ENCODE data around the gene SRGAP1.

The SRGAP1 gene

DNA sequence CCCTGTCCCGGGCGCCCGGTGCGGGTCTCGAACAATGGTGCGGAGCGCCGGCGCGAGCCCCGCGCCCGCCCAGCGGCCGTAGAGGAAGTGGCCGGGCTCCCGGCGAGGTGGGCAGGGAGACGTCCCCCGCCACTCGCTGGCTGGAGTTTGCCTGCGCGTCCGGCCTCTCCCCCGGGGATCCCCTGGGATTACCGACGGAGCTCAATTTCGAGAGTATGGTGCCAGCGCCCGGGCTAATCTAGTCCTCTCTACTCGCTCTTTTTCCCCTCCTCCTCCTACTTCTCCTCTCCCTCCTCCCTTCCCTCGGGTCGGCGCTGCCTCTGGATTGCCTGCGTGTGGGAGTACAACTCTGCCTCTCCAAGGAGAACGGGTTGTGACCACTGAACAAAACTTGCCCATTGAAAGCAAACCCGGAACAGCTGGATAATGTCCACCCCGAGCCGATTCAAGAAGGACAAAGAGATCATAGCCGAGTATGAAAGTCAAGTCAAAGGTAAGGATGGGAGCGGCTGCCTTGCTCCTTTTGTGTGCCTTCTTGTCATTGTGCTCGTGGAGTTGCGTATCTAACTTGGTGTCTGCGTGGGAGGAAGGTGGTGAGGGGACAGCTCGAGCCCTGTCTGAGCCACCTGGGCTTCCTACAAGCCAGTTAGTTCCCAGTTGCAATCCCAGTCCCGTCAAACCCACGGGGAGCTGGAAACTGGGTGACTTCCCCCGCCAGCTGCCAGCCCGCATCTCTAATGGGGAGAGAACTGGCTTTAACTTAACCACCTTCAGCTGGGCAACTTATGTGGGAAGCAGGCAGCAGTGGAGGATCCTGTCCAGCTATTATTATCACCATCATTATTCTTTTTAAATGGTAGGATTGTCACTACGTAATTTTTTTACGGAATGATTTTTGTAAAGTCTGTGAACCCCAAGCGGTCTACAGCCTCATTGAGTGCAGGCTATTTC lies at the start of gene SRGAP1:
TSS of gene SRGAP1 (plus strand) at position 310 of the 951 bp plus-strand sequence. CDS start at position 427, 117 bp downstream.
- DNase-seq, result peak; percentile 79

- no peak for DNase-seq
Observed at GRCh38 chr12:63795032-63795687, 49.3 kb upstream of the SRGAP1 start.

- no peak for DNase-seq
Observed at GRCh38 chr12:63795944-63796343, 48.6 kb upstream of the SRGAP1 start.

DNA sequence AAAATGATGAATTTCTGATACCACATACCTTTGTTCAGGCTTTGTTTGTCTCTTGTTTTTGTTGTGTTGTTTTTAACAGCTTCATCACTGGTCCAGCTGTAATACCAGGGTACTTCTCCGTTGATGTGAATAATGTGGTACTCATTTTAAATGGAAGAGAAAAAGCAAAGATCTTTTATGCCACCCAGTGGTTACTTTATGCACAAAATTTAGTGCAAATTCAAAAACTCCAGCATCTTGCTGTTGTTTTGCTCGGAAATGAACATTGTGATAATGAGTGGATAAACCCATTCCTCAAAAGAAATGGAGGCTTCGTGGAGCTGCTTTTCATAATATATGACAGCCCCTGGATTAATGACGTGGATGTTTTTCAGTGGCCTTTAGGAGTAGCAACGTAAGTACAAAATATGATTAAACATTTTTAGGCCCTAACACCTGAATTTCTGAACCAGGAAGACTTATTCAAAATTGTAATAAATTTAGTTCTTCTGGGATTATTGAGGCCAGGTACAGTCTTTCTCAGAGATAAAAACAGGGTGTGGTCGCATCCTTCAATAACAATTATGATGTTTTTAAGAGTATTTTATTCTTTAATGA lies 42.4 kb upstream of the SRGAP1 start:
- DNase-seq, result no peak

DNA sequence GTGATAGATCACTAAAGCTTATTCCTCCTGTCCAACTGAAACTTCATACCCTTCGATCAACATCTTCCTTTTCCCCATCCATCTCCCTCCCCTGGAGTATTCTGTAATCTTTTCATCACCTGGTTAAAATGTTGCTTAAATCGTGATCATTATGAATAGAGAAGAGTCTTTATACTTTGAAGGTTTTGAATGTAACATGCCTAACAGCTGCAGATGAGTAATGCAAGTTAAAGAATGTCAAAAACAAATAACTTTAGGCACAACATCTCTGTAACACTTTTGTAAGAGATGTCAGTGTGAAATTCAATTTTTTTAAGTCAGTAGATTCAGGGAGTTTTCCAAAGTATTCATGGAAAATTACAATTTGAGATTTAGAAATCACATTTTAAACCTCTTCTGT lies 39.8 kb upstream of the SRGAP1 start:
- no peak for DNase-seq

DNA sequence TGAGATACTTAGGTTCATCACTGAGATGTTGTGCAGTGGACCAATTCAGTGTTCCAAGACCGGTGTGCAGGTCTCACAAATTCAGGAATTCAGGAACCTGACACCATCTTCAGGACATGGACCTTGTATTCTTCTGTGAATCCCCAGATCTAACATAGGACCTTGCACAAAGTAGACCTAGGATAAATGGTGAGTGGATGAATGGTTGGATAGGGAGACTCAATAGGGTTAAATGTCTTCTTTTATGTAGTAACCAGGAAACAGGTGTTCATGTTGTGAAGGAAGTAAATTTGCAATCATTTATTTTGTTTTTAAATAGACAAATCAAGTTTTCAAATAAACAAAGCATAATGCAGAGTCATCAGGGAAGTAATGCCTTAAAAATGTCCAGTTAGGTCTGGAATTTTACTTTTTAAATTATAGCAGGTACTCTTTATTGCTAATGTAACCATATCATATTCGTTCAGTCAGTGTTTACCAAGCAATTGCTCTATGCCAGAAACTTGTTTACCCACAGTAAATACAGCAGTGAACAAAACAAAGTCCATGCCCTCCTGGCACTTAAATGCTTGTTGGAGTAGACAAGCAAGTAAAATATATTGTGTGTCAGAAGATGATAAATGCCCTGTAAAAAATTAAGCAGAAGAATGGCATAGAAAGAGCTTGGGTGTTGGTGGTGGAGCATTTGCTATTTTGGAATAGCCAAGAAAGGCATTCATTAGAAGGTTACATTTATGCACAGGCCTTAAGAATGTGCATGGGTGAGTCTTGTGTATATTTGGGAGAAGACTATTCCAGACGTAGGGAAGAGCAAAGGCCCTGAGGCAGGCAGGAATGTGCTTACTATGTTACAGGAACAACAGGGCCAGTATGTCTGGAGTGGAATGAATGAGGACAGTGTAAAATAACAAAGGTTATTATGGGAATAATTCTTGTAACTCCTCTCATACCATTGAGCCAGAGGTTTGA lies 38.5 kb upstream of the SRGAP1 start:
- no peak for DNase-seq

GRCh38 chr12:63808631-63809030 lies 35.9 kb upstream of the SRGAP1 start:
- DNase-seq, result no peak

DNA sequence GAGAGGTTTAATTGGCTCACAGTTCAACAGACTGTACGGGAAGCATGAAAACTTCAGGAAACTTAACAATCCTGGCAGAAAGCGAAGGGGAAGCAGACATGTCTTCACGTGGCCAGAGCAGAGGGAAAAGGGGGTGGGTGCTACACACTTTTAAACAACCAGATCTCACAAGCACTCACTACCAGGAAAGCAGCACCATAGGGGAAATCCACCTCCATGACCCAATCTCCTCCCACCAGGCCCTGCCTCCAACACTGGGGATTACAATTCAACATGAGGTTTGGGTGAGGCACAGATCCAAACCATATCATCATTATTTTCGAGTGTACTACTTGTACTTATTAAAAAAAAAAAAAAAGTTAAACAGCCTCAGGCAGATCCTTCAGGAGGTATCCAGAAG lies 34.9 kb upstream of the SRGAP1 start:
- no peak for DNase-seq

GRCh38 chr12:63811334-63811733 lies 33.2 kb upstream of the SRGAP1 start:
- no peak for DNase-seq

DNA sequence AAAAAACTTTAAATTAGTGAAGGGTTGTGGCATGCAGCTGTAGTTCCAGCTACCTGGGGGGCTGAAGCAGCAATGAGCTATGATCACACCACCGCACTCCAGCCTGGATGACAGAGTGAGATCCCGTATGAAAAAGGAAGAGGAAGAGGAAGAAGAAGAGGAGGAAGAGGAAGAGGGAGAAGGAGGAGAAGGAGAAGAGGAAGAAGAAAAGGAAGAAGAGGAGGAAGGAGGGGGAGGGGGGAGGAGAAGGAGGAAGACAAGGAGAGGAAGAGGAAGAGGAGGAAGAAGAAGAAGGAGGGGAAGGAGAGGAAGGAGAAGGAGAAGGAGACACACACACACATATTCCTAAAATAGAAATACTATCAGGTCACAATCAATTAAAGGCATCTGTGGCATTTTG lies 32.7 kb upstream of the SRGAP1 start:
- no peak for DNase-seq

DNA sequence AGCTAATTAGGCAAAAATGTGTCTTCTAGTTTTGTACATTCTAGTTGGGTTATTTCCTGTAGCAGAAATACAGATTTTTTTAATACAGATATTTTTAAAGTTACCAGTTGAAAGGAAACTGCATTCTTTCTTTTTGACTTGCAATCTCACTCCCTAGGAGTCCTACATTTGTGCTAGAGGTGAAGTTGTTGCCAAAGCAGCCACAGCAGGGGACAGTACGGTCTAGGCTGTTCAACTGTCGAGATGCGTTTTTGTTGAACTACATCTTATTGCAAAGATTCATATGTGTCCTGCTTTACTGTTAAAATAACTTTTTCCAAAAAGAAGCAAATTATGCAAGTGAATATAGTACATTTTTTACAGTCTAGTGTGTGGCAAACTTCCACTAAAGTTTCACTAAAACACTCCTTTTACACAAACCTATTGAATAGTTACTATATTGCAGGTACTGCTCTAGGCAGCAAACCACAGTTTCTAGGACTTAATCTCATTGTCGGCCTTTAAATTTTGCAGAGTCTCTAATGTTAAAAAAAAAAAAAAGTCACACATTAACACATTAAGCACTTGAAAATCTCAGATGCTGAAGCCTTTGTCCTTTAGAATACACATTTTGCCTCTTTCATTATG lies 30.2 kb upstream of the SRGAP1 start:
- no peak for DNase-seq

- no peak for DNase-seq
Observed at GRCh38 chr12:63815482-63815852, 29.0 kb upstream of the SRGAP1 start.

DNA sequence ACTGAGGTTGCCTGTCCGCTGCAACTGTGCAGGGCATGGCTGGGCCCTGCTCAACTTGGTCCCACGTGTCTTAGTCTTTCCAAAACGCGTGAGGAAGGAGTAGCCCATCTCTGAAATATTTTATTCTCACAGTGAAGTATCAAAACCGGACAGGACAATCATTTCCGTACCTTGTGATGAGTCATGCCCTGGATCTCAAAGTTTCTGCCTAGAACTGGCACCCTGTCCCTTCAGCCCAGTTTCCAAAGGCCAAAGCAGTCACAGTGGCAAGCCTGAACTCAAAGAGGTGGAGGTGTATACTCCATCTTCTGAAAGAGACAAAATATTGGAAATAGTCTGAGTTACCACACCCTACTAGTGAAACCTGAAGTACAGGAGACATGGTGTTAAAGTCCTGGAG lies 28.5 kb upstream of the SRGAP1 start:
- DNase-seq, result no peak

GRCh38 chr12:63820427-63820826 lies 24.1 kb upstream of the SRGAP1 start:
- no peak for DNase-seq

DNA sequence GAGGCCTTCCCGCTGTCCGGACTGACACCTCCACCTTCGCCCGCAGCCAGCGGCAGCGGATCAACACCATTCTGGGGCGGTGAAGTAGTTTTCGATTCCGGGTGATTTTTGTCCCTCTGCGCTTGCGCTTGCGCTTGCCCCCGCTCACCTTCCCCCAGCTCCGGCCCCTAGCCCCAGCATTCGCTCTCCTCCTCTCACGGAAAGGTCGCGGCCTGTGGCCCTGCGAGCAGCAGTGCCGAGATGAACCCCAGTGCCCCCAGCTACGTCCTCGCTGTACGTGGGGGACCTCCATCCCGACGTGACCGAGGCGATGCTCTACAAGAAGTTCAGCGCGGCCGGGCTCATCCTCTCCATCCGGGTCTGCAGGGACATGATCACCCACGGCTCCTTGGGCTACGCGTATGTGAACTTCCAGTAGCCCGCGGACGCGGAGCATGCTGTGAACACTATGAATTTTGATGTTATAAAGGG lies 22.7 kb upstream of the SRGAP1 start:
- DNase-seq, result peak; percentile 24

- no peak for DNase-seq
Observed at GRCh38 chr12:63822352-63822751, 22.1 kb upstream of the SRGAP1 start.

DNA sequence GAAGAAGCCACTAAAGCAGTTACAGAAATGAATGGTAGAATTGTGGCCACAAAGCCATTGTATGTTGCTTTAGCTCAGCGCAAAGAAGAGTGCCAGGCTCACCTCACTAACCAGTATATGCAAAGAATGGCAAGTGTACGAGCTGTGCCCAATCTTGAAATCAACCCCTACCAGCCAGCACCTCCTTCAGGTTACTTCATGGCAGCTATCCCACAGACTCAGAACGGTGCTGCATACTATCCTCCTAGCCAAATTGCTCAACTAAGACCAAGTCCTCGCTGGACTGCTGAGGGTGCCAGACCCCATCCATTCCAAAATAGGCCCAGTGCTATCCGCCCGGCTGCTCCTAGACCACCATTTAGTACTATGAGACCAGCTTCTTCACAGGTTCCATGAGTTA lies 21.5 kb upstream of the SRGAP1 start:
- no peak for DNase-seq

- no peak for DNase-seq
Observed at GRCh38 chr12:63826006-63826585, 18.4 kb upstream of the SRGAP1 start.

DNA sequence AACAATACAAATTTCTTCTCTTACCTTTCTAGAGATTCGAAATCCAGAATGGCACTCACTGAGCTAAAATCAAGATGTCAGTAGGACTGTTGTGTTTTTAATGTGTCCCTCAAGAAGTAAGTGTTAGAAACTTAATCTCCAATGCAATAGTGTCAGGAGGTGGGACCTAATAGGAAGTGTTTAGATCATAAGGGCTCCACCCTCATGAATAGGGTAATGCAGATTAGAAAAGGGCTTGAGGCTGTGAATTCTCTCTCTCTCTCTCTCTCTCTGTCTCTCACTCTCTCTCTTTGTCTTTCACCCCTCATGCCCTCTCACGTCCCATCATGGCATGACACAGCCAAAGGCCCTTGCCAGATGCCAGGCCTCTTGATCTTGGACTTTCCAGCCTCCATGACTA lies 15.6 kb upstream of the SRGAP1 start:
- no peak for DNase-seq

- DNase-seq, result no peak
Observed at GRCh38 chr12:63836046-63836445, 8.5 kb upstream of the SRGAP1 start.

DNA sequence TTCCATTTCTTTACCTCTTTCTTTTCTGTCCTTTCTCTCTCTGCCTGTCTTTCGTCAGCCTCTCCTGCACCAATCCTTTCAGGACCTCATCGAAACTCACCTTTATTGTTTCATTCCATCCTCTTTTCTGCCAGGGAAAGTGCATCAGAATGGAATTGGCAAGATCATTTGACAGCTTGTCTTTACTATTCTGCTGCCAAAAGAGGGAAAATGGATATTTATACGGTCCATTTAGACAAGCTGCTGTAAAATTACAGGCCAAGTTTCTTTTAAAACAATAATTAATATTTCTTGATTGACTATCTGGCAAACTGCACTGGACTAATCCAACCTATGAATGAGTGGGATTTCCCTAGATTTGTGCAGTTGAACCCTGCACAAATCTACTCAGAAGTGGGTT lies 7.6 kb upstream of the SRGAP1 start:
- DNase-seq, result no peak

GRCh38 chr12:63838411-63838810 lies 6.1 kb upstream of the SRGAP1 start:
- no peak for DNase-seq
